Activated CD8-positive, alpha-beta memory T cell treated with anti-CD3 and anti-CD28 coated beads for 24 hours (primary cell): ENCODE data around the gene TAL2.

Experiments
- DNase-seq: peaks from one replicate; pipeline ENCODE4 v3.0.0-alpha.2; 2020

The TAL2 gene

GRCh38 chr9:105710638-105711037 is 48.4 kb downstream of the TAL2 start:
- DNase-seq, result no peak

DNA sequence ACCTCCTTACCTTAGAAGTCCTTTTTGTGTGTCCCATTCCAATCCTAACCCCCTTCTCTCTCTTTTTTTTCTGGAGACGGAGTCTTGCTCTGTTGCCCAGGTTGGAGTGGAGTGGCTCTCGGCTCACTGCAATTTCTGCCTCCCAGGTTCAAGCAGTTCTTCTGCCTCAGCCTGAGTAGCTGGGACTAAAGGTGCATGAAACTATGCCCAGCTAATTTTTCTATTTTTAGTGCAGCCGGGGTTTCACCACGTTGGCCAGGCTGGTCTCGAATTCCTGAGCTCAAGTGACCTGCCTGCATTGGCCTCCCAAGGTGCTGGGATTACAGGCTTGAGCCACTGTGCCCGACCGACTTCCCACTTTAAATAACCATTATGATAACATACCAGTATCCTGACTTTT is 49.6 kb downstream of the TAL2 start:
- DNase-seq, result no peak

- no peak for DNase-seq
Measured at GRCh38 chr9:105712297-105712696, 50.0 kb downstream of the TAL2 start.
